K562 (cell line): ENCODE measurements around the gene CHST12. TPM values are rescaled to one million over a fixed set of nuclear protein-coding genes. Genes with fewer than 3 reads are reported as not detected.

Source experiments
- C11orf30 ChIP-seq: fragments of 450-650 bp; IDR thresholded peaks from 2 replicates; pipeline ENCODE4 v1.6.1; 2016; ENCODE audit warnings: low read depth, mild to moderate bottlenecking
- ELF4 ChIP-seq: fragments of 450-650 bp; formaldehyde crosslinking; IDR thresholded peaks from 2 replicates; pipeline ENCODE4 v1.4.0; 2022; ENCODE audit warnings: missing genetic modification characterization
- GATAD2A ChIP-seq: fragments of 450-650 bp; IDR thresholded peaks from 2 replicates; pipeline ENCODE4 v1.6.1; 2017
- JUND ChIP-seq, 2 experiments: IDR thresholded peaks; 2 replicates in 1 of 2; 3 replicates in 1 of 2; pipeline ENCODE4 v1.6.1; 2011; ENCODE audit warnings: borderline replicate concordance in 2 of 2, low read depth in 2 of 2, low read length in 2 of 2, improper control_type of control experiment in 1 of 2, missing biosample characterization in 1 of 2, missing genetic modification characterization in 1 of 2, missing genetic modification reagents in 1 of 2
- KDM5B ChIP-seq: fragments of 200-600 bp; sonication (generic); IDR thresholded peaks from 2 replicates; pipeline ENCODE4 v1.6.1; 2012; ENCODE audit warnings: low read depth, mild to moderate bottlenecking, moderate library complexity, low read length, control low read depth, inconsistent platforms; ENCODE audit not compliant: insufficient replicate concordance
- MTA1 ChIP-seq: fragments of 450-650 bp; IDR thresholded peaks from 2 replicates; pipeline ENCODE4 v1.6.1; 2017; ENCODE audit warnings: borderline replicate concordance
- MYC ChIP-seq, 2 experiments: fragments of 250-450 bp in 1 of 2; sonication (Bioruptor Pico) in 1 of 2; IDR thresholded peaks; 2 replicates each; pipeline versions ENCODE4 v1.5.1 to v1.6.1; 2012 to 2021; ENCODE audit warnings: low read depth in 2 of 2, borderline replicate concordance in 1 of 2, improper control_type of control experiment in 1 of 2, low read length in 1 of 2, mild to moderate bottlenecking in 1 of 2, moderate library complexity in 1 of 2
- POLR2A ChIP-seq: fragments of 450-650 bp; conservative IDR thresholded peaks from 2 replicates; pipeline ENCODE4 v1.6.1; 2016
- SMAD3 ChIP-seq: fragments of 450-650 bp; formaldehyde crosslinking; conservative IDR thresholded peaks from 2 replicates; pipeline ENCODE4 v1.4.0; 2020; ENCODE audit warnings: mild to moderate bottlenecking
- SMAD4 ChIP-seq: fragments of 250-450 bp; sonication (Bioruptor Pico); conservative IDR thresholded peaks from 2 replicates; pipeline ENCODE4 v1.8.0; 2021; ENCODE audit warnings: inconsistent platforms, mild to moderate bottlenecking, moderate library complexity
- THRAP3 ChIP-seq: fragments of 450-650 bp; IDR thresholded peaks from 2 replicates; pipeline ENCODE4 v1.6.1; 2016; ENCODE audit warnings: mild to moderate bottlenecking, inconsistent platforms, borderline replicate concordance
- U2AF2 ChIP-seq: fragments of 200-400 bp; formaldehyde crosslinking; optimal IDR thresholded peaks from 2 replicates; pipeline ENCODE3; 2017; ENCODE audit warnings: low read depth, mild to moderate bottlenecking, low read length
- ZEB2 ChIP-seq: fragments of 450-650 bp; IDR thresholded peaks from 2 replicates; pipeline ENCODE4 v1.6.1; 2016
- ZFP36 ChIP-seq: fragments of 150-350 bp; IDR thresholded peaks from 2 replicates; pipeline ENCODE4 v1.6.1; 2018; ENCODE audit warnings: low read length, low read depth; ENCODE audit not compliant: partially characterized antibody
- ZNF384 ChIP-seq: IDR thresholded peaks from 2 replicates; pipeline ENCODE4 v1.6.1; 2012; ENCODE audit warnings: low read depth, low read length, improper control_type of control experiment
- polyA plus RNA-seq, 8 experiments: library from polyadenylated mRNA; depleted of rRNA in 4 of 8; stranded (reverse) in 5 of 8; unstranded in 3 of 8; fragments of >200 nt; fragmentation: Nextera tagmentation in 2 of 8; fragmentation: Illumina TruSeq in 1 of 8; extraction: Ambion mirVana in 2 of 8; extraction: Trizol in 1 of 8; gene quantifications; 2 replicates each; pipeline versions ENCODE4 v1.2.1 to v1.2.3, GENCODE V29; 2011 to 2014; ENCODE audit warnings: inconsistent platforms in 1 of 8, missing spikeins in 1 of 8
- total RNA-seq, 7 experiments: library from RNA; depleted of rRNA in 6 of 7; stranded (reverse); fragments of >200 nt in 6 of 7; fragmentation: Illumina TruSeq in 2 of 7; extraction: Trizol in 2 of 7; gene quantifications; 2 replicates each; pipeline versions ENCODE4 v1.2.1 to v1.2.3, GENCODE V29; 2011 to 2021; ENCODE audit warnings: low replicate concordance in 1 of 7
- TF ChIP-seq, protein P1 (sequence below): IDR thresholded peaks from 2 replicates; pipeline ENCODE4 v1.6.1; 2011; ENCODE audit warnings: borderline replicate concordance, low read depth, mild to moderate bottlenecking, moderate library complexity, low read length; ENCODE audit not compliant: insufficient read depth, poor library complexity, severe bottlenecking
- TF ChIP-seq, protein P2 (sequence below): sonication (generic); formaldehyde crosslinking; IDR thresholded peaks from 2 replicates; pipeline ENCODE4 v1.8.0; 2022; ENCODE audit warnings: mild to moderate bottlenecking, missing genetic modification reagents, borderline replicate concordance
- TF ChIP-seq, protein P3 (sequence below): fragments of 450-650 bp; IDR thresholded peaks from 2 replicates; pipeline ENCODE4 v1.6.1; 2017; ENCODE audit warnings: mild to moderate bottlenecking, moderate library complexity

The CHST12 gene
- total and polyA plus RNA-seq, 9 of the 15 experiments (the other 6 are each of a cell fraction or from before 2014, with no cell fraction given) = 0.18 to 19.8 (median 3.6) TPM

DNA sequence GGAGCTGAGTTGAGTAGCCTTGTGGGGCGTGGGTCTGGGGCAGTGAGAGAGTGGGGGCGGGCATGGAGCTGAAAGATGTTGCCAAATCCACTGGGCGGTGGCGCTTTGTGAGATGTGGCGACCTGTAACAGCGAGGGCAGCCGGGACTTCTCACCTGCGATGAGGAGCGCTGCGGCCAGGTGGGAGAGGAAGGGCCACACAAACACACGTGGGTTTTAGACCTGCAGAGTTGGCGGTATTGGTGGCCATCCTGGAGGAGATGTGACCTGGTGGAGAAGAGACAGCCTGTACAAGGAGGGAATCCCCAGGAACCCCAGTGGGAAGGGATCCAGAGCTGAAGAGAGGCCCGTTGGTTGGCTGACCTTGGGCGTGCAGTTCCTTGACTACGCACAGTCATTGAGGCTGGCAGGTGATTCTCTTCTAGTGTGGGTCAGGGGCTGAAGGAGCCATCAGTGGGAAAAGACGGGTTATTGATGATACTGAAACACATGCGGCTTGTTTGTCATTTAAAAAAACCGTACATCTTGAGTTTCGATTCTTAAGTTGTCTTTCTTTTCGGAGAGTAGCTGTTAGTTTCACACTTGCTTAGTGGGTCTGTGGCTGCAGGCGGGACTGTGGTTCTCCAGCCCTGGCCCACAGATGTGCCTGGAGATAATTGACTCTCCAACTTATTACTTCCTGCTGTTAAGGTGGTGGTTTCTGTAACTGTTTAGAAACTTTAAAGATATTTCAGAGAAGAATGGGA, 2.4 kb downstream of the CHST12 start (continued):
- TF ChIP-seq THRAP3 (no peak), ELF4 (CRISPR knock-in tag) (no peak), KDM5B (no peak), JUND (IDR thresholded peaks at IDR 0.05; ENCODE audit: borderline replicate concordance, low read depth, low read length) (no peak), JUND (tag; IDR thresholded peaks at IDR 0.05; ENCODE audit: borderline replicate concordance, low read depth, low read length) (no peak; the same call in 2 of the 3 replicates), SMAD4 (CRISPR knock-in tag) (0 out of 2 replicates have a peak, but pooled peaks have one; percentile 38), U2AF2 (no peak), ZFP36 (no peak), SMAD3 (CRISPR knock-in tag) (no peak), MTA1 (no peak), ZEB2 (peak; percentile 32; the same call in 1 of the 2 replicates), ZNF384 (no peak), C11orf30 (no peak), POLR2A (no peak), GATAD2A (no peak), MYC (IDR thresholded peaks at IDR 0.05; ENCODE audit: low read depth, low read length) (no peak), MYC (CRISPR knock-in tag; IDR thresholded peaks at IDR 0.05; ENCODE audit: borderline replicate concordance, low read depth) (no peak)
- TF ChIP-seq, protein P1, sequence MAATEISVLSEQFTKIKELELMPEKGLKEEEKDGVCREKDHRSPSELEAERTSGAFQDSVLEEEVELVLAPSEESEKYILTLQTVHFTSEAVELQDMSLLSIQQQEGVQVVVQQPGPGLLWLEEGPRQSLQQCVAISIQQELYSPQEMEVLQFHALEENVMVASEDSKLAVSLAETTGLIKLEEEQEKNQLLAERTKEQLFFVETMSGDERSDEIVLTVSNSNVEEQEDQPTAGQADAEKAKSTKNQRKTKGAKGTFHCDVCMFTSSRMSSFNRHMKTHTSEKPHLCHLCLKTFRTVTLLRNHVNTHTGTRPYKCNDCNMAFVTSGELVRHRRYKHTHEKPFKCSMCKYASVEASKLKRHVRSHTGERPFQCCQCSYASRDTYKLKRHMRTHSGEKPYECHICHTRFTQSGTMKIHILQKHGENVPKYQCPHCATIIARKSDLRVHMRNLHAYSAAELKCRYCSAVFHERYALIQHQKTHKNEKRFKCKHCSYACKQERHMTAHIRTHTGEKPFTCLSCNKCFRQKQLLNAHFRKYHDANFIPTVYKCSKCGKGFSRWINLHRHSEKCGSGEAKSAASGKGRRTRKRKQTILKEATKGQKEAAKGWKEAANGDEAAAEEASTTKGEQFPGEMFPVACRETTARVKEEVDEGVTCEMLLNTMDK = no peak
- TF ChIP-seq, protein P2, sequence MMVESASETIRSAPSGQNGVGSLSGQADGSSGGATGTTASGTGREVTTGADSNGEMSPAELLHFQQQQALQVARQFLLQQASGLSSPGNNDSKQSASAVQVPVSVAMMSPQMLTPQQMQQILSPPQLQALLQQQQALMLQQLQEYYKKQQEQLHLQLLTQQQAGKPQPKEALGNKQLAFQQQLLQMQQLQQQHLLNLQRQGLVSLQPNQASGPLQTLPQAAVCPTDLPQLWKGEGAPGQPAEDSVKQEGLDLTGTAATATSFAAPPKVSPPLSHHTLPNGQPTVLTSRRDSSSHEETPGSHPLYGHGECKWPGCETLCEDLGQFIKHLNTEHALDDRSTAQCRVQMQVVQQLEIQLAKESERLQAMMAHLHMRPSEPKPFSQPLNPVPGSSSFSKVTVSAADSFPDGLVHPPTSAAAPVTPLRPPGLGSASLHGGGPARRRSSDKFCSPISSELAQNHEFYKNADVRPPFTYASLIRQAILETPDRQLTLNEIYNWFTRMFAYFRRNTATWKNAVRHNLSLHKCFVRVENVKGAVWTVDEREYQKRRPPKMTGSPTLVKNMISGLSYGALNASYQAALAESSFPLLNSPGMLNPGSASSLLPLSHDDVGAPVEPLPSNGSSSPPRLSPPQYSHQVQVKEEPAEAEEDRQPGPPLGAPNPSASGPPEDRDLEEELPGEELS (CRISPR knock-in tag) = no peak
- TF ChIP-seq, protein P3, sequence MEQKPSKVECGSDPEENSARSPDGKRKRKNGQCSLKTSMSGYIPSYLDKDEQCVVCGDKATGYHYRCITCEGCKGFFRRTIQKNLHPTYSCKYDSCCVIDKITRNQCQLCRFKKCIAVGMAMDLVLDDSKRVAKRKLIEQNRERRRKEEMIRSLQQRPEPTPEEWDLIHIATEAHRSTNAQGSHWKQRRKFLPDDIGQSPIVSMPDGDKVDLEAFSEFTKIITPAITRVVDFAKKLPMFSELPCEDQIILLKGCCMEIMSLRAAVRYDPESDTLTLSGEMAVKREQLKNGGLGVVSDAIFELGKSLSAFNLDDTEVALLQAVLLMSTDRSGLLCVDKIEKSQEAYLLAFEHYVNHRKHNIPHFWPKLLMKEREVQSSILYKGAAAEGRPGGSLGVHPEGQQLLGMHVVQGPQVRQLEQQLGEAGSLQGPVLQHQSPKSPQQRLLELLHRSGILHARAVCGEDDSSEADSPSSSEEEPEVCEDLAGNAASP = no peak
